ENCODE results near the gene ST14.

The ST14 gene

GRCh38 chr11:130159657-130160497, at the start of gene ST14:
Gene ST14 (plus strand): TSS chr11:130159782. CDS start chr11:130159980, 198 bp downstream.
- no peak for TF ChIP-seq CTCF (IDR thresholded peaks at IDR 0.05; ENCODE audit: insufficient read depth, low read depth, low read length, missing control alignments)
- H3K4me3 ChIP-seq (ENCODE audit: low read depth, low read length): no peak within 1 kb of the TSS; the same call in 1 of the 2 replicates
- no peak for DNase-seq (ENCODE audit: low read depth)

- no peak for DNase-seq (ENCODE audit: low read depth)
- no peak overlapping the region for H3K4me3 ChIP-seq (ENCODE audit: low read depth, low read length)
- no peak for TF ChIP-seq CTCF (IDR thresholded peaks at IDR 0.05; ENCODE audit: insufficient read depth, low read depth, low read length, missing control alignments)
These were observed 49.1 kb upstream of the ST14 start for GRCh38 chr11:130110339-130111108.

- H3K4me3 ChIP-seq (ENCODE audit: low read depth, low read length): no peak overlapping the region
- TF ChIP-seq CTCF (IDR thresholded peaks at IDR 0.05; ENCODE audit: insufficient read depth, low read depth, low read length, missing control alignments): no peak
- no peak for DNase-seq (ENCODE audit: low read depth)
These were observed 47.3 kb upstream of the ST14 start for GRCh38 chr11:130112071-130112830.

- TF ChIP-seq CTCF (IDR thresholded peaks at IDR 0.05; ENCODE audit: insufficient read depth, low read depth, low read length, missing control alignments): no peak
- DNase-seq (ENCODE audit: low read depth): no peak
- no peak overlapping the region for H3K4me3 ChIP-seq (ENCODE audit: low read depth, low read length)
These were observed 45.3 kb upstream of the ST14 start for GRCh38 chr11:130114281-130114680.

- H3K4me3 ChIP-seq (ENCODE audit: low read depth, low read length): no peak overlapping the region
- no peak for DNase-seq (ENCODE audit: low read depth)
- no peak for TF ChIP-seq CTCF (IDR thresholded peaks at IDR 0.05; ENCODE audit: insufficient read depth, low read depth, low read length, missing control alignments)
These were observed 44.9 kb upstream of the ST14 start for GRCh38 chr11:130114726-130115125.

GRCh38 chr11:130115218-130115617, 44.4 kb upstream of the ST14 start:
- TF ChIP-seq CTCF (IDR thresholded peaks at IDR 0.05; ENCODE audit: insufficient read depth, low read depth, low read length, missing control alignments): no peak
- DNase-seq (ENCODE audit: low read depth): no peak
- H3K4me3 ChIP-seq (ENCODE audit: low read depth, low read length): no peak overlapping the region

Measured in GM12865 (cell line).